Calu3 (cell line): ENCODE results near the gene ANKRD60. TPM values are rescaled to one million over a fixed set of nuclear protein-coding genes. Genes with fewer than 3 reads are reported as not detected.

Source experiments
- BruUV-seq: library from RNA; stranded (reverse); fragments of 400-500 nt; replicated peaks from 2 replicates; lab custom pipeline; 2021; lab: Mats Ljungman, UMichigan
- CTCF ChIA-PET: fragments of 300-600 bp; sonication (Branson Sonifier 250); formaldehyde crosslinking; loops from one replicate; lab custom pipeline; 2022; ENCODE audit warnings: antibody characterized with exemption; lab: Charles Lee
- DNase-seq: peaks from one replicate; pipeline ENCODE4 v3.0.0; 2022
- H3K27ac Mint-ChIP-seq: one replicate; pipeline ENCODE4 v1.8.0; 2022; ENCODE audit warnings: mixed read lengths; ENCODE audit not compliant: unreplicated experiment
- H3K27me3 Mint-ChIP-seq: one replicate; pipeline ENCODE4 v1.8.0; 2022; ENCODE audit warnings: mixed read lengths; ENCODE audit not compliant: unreplicated experiment
- H3K36me3 Mint-ChIP-seq: one replicate; pipeline ENCODE4 v1.8.0; 2022; ENCODE audit warnings: mild to moderate bottlenecking, moderate library complexity, mixed read lengths; ENCODE audit not compliant: insufficient read depth, unreplicated experiment
- H3K4me1 Mint-ChIP-seq: one replicate; pipeline ENCODE4 v1.8.0; 2022; ENCODE audit warnings: mild to moderate bottlenecking, low read depth, mixed read lengths; ENCODE audit not compliant: unreplicated experiment
- H3K4me3 Mint-ChIP-seq: one replicate; pipeline ENCODE4 v1.8.0; 2022; ENCODE audit warnings: mild to moderate bottlenecking, low read depth, moderate library complexity, mixed read lengths; ENCODE audit not compliant: unreplicated experiment
- H3K9me3 Mint-ChIP-seq: one replicate; pipeline ENCODE4 v1.8.0; 2022; ENCODE audit warnings: low read depth, mixed read lengths; ENCODE audit not compliant: unreplicated experiment
- intact Hi-C: fragments of 100-400 bp; cut with micrococcal nuclease; formaldehyde crosslinking; loops from one replicate; pipeline ENCODE4 v1.10.0; 2022; ENCODE audit not compliant: unreplicated experiment
- total RNA-seq: library from RNA; stranded (reverse); gene quantifications from 2 replicates; pipeline ENCODE4 v1.2.3, GENCODE V29; 2022
- TF ChIP-seq, protein P1 (sequence below): fragments of 200-600 bp; IDR thresholded peaks from one replicate; pipeline ENCODE4 v1.8.0; 2022; ENCODE audit warnings: antibody characterized with exemption; ENCODE audit not compliant: unreplicated experiment

The ANKRD60 gene
- total RNA-seq, 1 experiment from 2014 or later = not detected

GRCh38 chr20:58219342-58219700 is 9.1 kb downstream of the ANKRD60 start:
- intact Hi-C loops = no loop called here
- peak; percentile 71 for DNase-seq
- CTCF ChIA-PET = interaction anchor here (0.6 to 1.5 kb wide), 6 partner anchors 204 to 1236 kb away, joined by 3 to 6 read pairs (median 4); no protein-coding TSS in a partner anchor

DNA sequence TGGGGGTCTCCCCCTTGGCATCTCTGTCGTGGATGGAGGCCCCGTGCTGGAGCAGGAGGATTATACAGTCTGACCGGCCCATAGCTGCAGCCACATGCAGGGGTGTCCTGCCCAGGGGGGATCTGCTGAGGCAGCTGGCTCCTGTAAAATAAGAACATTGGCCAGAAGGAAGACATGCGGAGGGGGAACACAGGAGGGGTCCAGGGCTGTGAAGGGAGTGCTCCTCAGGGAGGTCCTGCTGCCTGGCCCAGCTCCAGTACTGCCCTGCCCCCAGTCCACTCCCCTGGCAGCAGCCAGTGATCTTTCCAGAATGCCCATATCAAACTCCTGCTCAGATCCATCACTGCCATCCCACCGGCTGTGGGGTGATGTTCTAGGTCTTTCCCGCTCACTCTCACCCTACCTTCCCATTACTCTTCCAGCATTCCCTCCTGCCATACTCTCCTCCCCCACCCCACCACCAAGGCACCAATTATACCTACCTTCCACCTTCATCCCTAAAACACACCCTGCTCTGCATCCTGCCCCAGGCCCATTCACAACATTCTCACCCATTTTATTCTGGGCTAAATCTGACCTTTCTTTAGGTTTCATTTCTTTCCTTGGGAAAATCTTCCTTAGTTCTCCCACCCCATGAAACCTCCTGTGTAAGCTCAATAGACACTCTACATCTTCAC is 9.7 kb downstream of the ANKRD60 start:
- no TSS peak for BruUV-seq
- Mint-ChIP-seq H3K4me3 (no peak overlapping the region), H3K36me3 (no peaks in the 10 kb centered on the region), H3K9me3 (peaks cover 4% of the 10 kb centered on the region), H3K27me3 (peaks cover 95% of the 10 kb centered on the region), H3K4me1 (peaks cover 10% of the 10 kb centered on the region), H3K27ac (no peak overlapping the region)
- DNase-seq = no peak
- intact Hi-C loops = no loop called here
- TF ChIP-seq, protein P1, sequence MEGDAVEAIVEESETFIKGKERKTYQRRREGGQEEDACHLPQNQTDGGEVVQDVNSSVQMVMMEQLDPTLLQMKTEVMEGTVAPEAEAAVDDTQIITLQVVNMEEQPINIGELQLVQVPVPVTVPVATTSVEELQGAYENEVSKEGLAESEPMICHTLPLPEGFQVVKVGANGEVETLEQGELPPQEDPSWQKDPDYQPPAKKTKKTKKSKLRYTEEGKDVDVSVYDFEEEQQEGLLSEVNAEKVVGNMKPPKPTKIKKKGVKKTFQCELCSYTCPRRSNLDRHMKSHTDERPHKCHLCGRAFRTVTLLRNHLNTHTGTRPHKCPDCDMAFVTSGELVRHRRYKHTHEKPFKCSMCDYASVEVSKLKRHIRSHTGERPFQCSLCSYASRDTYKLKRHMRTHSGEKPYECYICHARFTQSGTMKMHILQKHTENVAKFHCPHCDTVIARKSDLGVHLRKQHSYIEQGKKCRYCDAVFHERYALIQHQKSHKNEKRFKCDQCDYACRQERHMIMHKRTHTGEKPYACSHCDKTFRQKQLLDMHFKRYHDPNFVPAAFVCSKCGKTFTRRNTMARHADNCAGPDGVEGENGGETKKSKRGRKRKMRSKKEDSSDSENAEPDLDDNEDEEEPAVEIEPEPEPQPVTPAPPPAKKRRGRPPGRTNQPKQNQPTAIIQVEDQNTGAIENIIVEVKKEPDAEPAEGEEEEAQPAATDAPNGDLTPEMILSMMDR = no peak
- CTCF ChIA-PET = interaction anchor here (0.6 to 1.5 kb wide), 6 partner anchors 205 to 1237 kb away, joined by 3 to 5 read pairs (median 3); no protein-coding TSS in a partner anchor

More at GRCh38 chr20:58219342-58219700, 9.1 kb downstream of the ANKRD60 start:
- TF ChIP-seq, protein P1 = no peak
- Mint-ChIP-seq H3K4me1 (peaks cover 10% of the 10 kb centered on the region), H3K27ac (no peak overlapping the region), H3K36me3 (no peaks in the 10 kb centered on the region), H3K4me3 (no peak overlapping the region), H3K9me3 (peaks cover 4% of the 10 kb centered on the region), H3K27me3 (peaks cover 95% of the 10 kb centered on the region)
- BruUV-seq = no TSS peak

DNA sequence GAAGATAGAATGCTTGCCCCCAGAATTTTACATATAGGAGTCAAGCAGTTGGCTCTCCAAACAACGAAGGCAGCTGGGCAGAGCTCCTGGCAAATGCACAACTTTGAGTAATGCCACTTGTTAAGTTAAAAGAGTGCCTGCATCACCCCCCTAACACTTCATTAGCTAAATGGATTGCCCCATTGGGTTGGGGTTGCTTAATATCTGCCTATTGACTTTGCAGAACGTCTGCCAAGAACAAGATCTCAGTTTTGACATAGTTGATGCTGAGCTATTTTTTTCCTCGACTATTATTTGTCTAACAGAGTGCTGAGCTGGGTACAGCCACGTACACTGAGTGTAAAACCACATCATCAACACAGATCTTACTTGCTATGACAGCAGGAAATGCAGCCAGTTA is 12.1 kb downstream of the ANKRD60 start:
- H3K27me3 Mint-ChIP-seq = peaks cover 95% of the 10 kb centered on the region
- no peak overlapping the region for H3K27ac Mint-ChIP-seq
- no peaks in the 10 kb centered on the region for H3K36me3 Mint-ChIP-seq
- DNase-seq = no peak
- TF ChIP-seq, protein P1 = no peak
- BruUV-seq = no TSS peak
- intact Hi-C loops = no loop called here
- peaks cover 4% of the 10 kb centered on the region for H3K9me3 Mint-ChIP-seq
- no peak overlapping the region for H3K4me3 Mint-ChIP-seq
- CTCF ChIA-PET = no interaction called here
- peaks cover 10% of the 10 kb centered on the region for H3K4me1 Mint-ChIP-seq

DNA sequence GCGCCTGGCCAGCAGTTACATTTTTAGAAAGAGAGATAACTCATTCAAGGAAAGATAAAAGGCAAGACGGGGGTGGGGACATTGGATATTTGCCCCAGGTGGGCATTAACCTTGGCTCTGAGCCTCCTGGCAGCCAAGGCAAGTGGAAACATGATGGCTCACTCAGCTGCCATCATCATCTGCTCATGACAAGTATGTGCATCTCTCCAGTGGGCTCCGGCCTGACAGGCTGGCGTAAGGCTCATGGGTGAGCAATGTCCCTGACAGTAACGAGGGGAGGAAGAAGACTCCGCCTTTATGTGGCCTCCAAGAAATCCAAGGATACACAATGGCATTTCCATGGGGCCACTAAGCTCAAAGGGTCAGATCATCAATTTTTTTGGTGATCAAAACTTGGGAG is 13.3 kb downstream of the ANKRD60 start:
- H3K4me3 Mint-ChIP-seq = no peak overlapping the region
- peaks cover 95% of the 10 kb centered on the region for H3K27me3 Mint-ChIP-seq
- H3K36me3 Mint-ChIP-seq = no peaks in the 10 kb centered on the region
- TF ChIP-seq, protein P1 = no peak
- CTCF ChIA-PET = interaction anchor here (0.6 kb wide), 1 partner anchor 716 kb away, joined by 3 read pairs; no protein-coding TSS in a partner anchor
- no peak overlapping the region for H3K27ac Mint-ChIP-seq
- peaks cover 10% of the 10 kb centered on the region for H3K4me1 Mint-ChIP-seq
- DNase-seq = no peak
- peaks cover 4% of the 10 kb centered on the region for H3K9me3 Mint-ChIP-seq
- no TSS peak for BruUV-seq
- intact Hi-C loops = no loop called here
